Tibial nerve (tissue), 4 donors: Measurements from ENCODE around the gene SUMO1.

Source experiments
- EP300 ChIP-seq, 2 donors: sonication (generic); formaldehyde crosslinking; IDR thresholded peaks; one replicate each; pipeline ENCODE4 v1.6.1; 2017; ENCODE audit warnings: antibody characterized with exemption in 2 of 2, mild to moderate bottlenecking in 1 of 2
- POLR2A ChIP-seq, 2 donors: fragments of 450-650 bp; IDR thresholded peaks; one replicate each; pipeline ENCODE4 v1.6.1; 2017; ENCODE audit warnings: antibody characterized with exemption in 2 of 2, mild to moderate bottlenecking in 2 of 2, moderate library complexity in 2 of 2
- TF ChIP-seq, protein P1 (sequence below), 5 experiments: fragments of 200-600 bp in 3 of 5; fragments of 450-650 bp in 2 of 5; sonication (generic) in 3 of 5; IDR thresholded peaks; one replicate each; pipeline ENCODE4 v1.5.1; 2016 to 2019; ENCODE audit warnings: antibody characterized with exemption in 5 of 5, mild to moderate bottlenecking in 3 of 5, moderate library complexity in 2 of 5

DNA sequence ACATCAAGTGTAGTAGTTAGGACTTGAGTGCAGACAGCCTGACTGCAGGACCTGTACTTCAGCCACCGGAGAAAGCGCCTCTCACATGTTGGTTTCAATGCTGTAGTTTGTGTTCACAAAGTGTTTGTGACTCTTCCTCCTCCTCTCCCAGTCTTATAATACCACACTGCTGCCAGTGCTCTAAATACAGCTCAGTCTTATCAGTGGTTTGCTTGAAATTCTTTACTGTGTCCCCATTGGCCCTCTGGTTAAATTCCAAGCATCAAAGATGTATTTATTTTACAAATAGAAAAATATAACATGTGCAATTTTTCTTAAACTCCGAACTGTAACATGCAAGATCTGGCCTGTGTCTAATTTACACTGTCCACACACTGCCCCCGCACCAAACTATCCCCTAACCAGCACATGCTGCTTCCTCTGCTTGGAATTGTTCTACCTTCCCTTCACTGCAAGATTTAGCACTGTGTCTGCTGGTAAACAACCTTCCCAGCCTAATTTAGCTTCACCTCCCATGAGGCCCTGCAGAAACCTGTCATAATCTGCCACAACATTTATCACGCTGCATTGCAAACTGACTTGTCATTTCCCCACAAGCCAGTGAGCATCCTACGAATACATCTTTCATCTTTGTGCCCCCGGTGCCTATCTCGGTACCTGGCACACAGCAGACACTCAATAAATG lies 77.1 kb downstream of the SUMO1 start:
- TF ChIP-seq, protein P1, sequence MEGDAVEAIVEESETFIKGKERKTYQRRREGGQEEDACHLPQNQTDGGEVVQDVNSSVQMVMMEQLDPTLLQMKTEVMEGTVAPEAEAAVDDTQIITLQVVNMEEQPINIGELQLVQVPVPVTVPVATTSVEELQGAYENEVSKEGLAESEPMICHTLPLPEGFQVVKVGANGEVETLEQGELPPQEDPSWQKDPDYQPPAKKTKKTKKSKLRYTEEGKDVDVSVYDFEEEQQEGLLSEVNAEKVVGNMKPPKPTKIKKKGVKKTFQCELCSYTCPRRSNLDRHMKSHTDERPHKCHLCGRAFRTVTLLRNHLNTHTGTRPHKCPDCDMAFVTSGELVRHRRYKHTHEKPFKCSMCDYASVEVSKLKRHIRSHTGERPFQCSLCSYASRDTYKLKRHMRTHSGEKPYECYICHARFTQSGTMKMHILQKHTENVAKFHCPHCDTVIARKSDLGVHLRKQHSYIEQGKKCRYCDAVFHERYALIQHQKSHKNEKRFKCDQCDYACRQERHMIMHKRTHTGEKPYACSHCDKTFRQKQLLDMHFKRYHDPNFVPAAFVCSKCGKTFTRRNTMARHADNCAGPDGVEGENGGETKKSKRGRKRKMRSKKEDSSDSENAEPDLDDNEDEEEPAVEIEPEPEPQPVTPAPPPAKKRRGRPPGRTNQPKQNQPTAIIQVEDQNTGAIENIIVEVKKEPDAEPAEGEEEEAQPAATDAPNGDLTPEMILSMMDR (IDR thresholded peaks at IDR 0.05): no peak
- TF ChIP-seq POLR2A (IDR thresholded peaks at IDR 0.05): no peak
- no peak for TF ChIP-seq EP300 (IDR thresholded peaks at IDR 0.05)
